WTC11 (cell line): ENCODE measurements around the gene AP1G1. TPM values are rescaled to one million over a fixed set of nuclear protein-coding genes. Genes with fewer than 3 reads are reported as not detected.

Source experiments
- ATAC-seq: fragments of 200-7000 bp; cut with Tn5 transposase; 2 replicates; pipeline ENCODE4 v1.10.0; 2021; ENCODE audit warnings: mild to moderate bottlenecking, moderate library complexity
- CTCF ChIA-PET: fragments of 300-600 bp; sonication (Branson Sonifier 250); formaldehyde crosslinking; loops from one replicate; lab custom pipeline; 2021; ENCODE audit warnings: antibody characterized with exemption; lab: Charles Lee
- POLR2A ChIA-PET: fragments of 350-600 bp; sonication (Branson Sonifier 250); formaldehyde crosslinking; loops from one replicate; lab custom pipeline; 2021; ENCODE audit warnings: antibody characterized with exemption; lab: Charles Lee
- DNase-seq: peaks from one replicate; pipeline ENCODE4 v3.0.0; 2021; ENCODE audit warnings: low spot score
- H3K27ac Mint-ChIP-seq: 2 replicates; pipeline ENCODE4 v1.8.0; 2021; ENCODE audit warnings: mixed read lengths
- H3K27me3 Mint-ChIP-seq: 2 replicates; pipeline ENCODE4 v1.8.0; 2021; ENCODE audit warnings: low read depth, mild to moderate bottlenecking, moderate library complexity, mixed read lengths
- H3K36me3 Mint-ChIP-seq: 2 replicates; pipeline ENCODE4 v1.8.0; 2021; ENCODE audit warnings: mixed read lengths
- H3K4me1 Mint-ChIP-seq: 2 replicates; pipeline ENCODE4 v1.8.0; 2022; ENCODE audit warnings: mixed read lengths
- H3K4me3 Mint-ChIP-seq: 2 replicates; pipeline ENCODE4 v1.8.0; 2021; ENCODE audit warnings: mild to moderate bottlenecking, moderate library complexity, mixed read lengths
- H3K9me3 Mint-ChIP-seq: 2 replicates; pipeline ENCODE4 v1.8.0; 2021; ENCODE audit warnings: mixed read lengths
- ATF1 ChIP-seq: sonication (generic); formaldehyde crosslinking; IDR thresholded peaks from 2 replicates; pipeline ENCODE4 v1.8.1; 2023; ENCODE audit warnings: mild to moderate bottlenecking, moderate library complexity, missing genetic modification reagents
- CBFB ChIP-seq: sonication (generic); formaldehyde crosslinking; IDR thresholded peaks from 2 replicates; pipeline ENCODE4 v1.8.1; 2022; ENCODE audit warnings: mild to moderate bottlenecking, low read depth, missing genetic modification reagents
- ELF4 ChIP-seq: sonication (generic); formaldehyde crosslinking; IDR thresholded peaks from 2 replicates; pipeline ENCODE4 v1.8.1; 2022; ENCODE audit warnings: low read depth, mild to moderate bottlenecking, moderate library complexity, missing genetic modification reagents
- GRHL2 ChIP-seq: fragments of 250-450 bp; sonication (Bioruptor Pico); IDR thresholded peaks from 2 replicates; pipeline ENCODE4 v1.8.0; 2022; ENCODE audit warnings: mild to moderate bottlenecking, moderate library complexity; ENCODE audit not compliant: insufficient replicate concordance, severe bottlenecking
- IRF2 ChIP-seq: sonication (generic); formaldehyde crosslinking; IDR thresholded peaks from 2 replicates; pipeline ENCODE4 v1.8.0; 2022; ENCODE audit warnings: low read depth, missing genetic modification reagents, borderline replicate concordance
- MYBL2 ChIP-seq: sonication (generic); formaldehyde crosslinking; IDR thresholded peaks from 2 replicates; pipeline ENCODE4 v1.8.1; 2023; ENCODE audit warnings: mild to moderate bottlenecking, moderate library complexity, missing genetic modification reagents
- NR3C1 ChIP-seq: sonication (generic); formaldehyde crosslinking; conservative IDR thresholded peaks from 2 replicates; pipeline ENCODE4 v1.8.1; 2023; ENCODE audit warnings: low read depth, mild to moderate bottlenecking, missing genetic modification reagents
- ZNF425 ChIP-seq: fragments of 250-450 bp; sonication (Bioruptor Pico); conservative IDR thresholded peaks from 2 replicates; pipeline ENCODE4 v1.9.0; 2021; ENCODE audit warnings: mild to moderate bottlenecking
- total RNA-seq: library from RNA; stranded (reverse); gene quantifications from 3 replicates; pipeline ENCODE4 v1.2.3, GENCODE V29; 2021
- TF ChIP-seq, protein P1 (sequence below): sonication (generic); formaldehyde crosslinking; IDR thresholded peaks from 2 replicates; pipeline ENCODE4 v1.8.1; 2023; ENCODE audit warnings: mild to moderate bottlenecking, missing genetic modification reagents, moderate library complexity
- TF ChIP-seq, protein P2 (sequence below): sonication (generic); formaldehyde crosslinking; IDR thresholded peaks from 2 replicates; pipeline ENCODE4 v1.8.1; 2022; ENCODE audit warnings: missing genetic modification reagents, borderline replicate concordance
- TF ChIP-seq, protein P3 (sequence below): fragments of 250-450 bp; sonication (Bioruptor Pico); IDR thresholded peaks from 2 replicates; pipeline ENCODE4 v1.8.0; 2021; ENCODE audit warnings: mild to moderate bottlenecking
- TF ChIP-seq, protein P4 (sequence below): sonication (generic); formaldehyde crosslinking; IDR thresholded peaks from 2 replicates; pipeline ENCODE4 v1.8.1; 2023; ENCODE audit warnings: mild to moderate bottlenecking, missing genetic modification reagents
- TF ChIP-seq, protein P5 (sequence below): sonication (generic); formaldehyde crosslinking; conservative IDR thresholded peaks from 2 replicates; pipeline ENCODE4 v1.8.1; 2022; ENCODE audit warnings: mild to moderate bottlenecking, missing genetic modification reagents
- TF ChIP-seq, protein P6 (sequence below): fragments of 250-450 bp; sonication (Bioruptor Pico); IDR thresholded peaks from 2 replicates; pipeline ENCODE4 v2.1.2; 2022; ENCODE audit warnings: mild to moderate bottlenecking, moderate library complexity
- TF ChIP-seq, protein P7 (sequence below): sonication (generic); formaldehyde crosslinking; IDR thresholded peaks from 2 replicates; pipeline ENCODE4 v1.8.1; 2022; ENCODE audit warnings: mild to moderate bottlenecking, missing genetic modification reagents, moderate library complexity, borderline replicate concordance
- TF ChIP-seq, protein P8 (sequence below): sonication (generic); formaldehyde crosslinking; IDR thresholded peaks from 2 replicates; pipeline ENCODE4 v1.8.0; 2022; ENCODE audit warnings: missing genetic modification reagents

Gene AP1G1
- total RNA-seq, 1 experiment from 2014 or later = 72.4 TPM

DNA sequence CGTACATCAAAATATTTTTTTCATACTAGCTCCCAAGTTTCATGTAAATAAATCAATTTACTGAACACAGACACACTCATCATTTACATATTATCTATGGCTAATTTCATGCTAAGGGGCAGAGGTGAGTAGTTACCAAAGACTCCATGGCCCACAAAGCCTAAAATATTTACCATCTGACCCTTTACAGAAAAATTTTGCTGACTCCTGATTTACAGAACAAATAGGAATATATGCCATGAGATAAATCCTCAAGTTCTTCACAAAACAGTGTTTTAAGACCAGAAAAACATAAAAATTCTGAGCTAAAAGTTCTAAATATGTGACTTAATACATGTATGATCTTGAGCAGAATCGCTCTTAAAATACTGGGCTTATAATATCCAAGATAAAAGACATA is 47.5 kb downstream of the AP1G1 start (continued):
- TF ChIP-seq, protein P1, sequence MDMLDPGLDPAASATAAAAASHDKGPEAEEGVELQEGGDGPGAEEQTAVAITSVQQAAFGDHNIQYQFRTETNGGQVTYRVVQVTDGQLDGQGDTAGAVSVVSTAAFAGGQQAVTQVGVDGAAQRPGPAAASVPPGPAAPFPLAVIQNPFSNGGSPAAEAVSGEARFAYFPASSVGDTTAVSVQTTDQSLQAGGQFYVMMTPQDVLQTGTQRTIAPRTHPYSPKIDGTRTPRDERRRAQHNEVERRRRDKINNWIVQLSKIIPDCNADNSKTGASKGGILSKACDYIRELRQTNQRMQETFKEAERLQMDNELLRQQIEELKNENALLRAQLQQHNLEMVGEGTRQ (CRISPR knock-in tag) = no peak
- TF ChIP-seq CBFB (CRISPR knock-in tag) (no peak), ELF4 (CRISPR knock-in tag) (no peak)

DNA sequence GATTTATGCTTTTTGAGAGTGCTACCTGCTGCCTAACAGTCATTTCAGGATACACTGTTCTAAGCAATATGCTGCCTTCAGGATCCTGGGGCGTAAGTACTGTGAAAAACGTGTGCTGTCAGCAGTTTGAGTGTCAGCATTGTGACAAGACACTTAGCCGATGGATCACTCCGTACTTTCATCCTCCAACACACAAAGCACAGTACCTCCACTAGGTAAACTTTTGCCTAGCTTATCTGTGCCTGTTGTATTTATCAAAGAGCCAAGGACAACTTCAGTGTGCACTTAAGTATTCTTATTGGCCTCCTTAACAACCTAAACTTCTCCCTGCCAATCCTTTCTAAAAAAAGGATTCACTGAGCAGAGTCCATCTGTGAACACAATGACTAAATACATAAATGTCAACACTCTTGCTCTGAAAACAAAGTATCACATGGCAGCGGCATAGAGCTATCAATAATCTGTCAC is 50.3 kb downstream of the AP1G1 start:
- Mint-ChIP-seq H3K27me3 (no peaks in the 10 kb centered on the region), H3K4me3 (no peak overlapping the region), H3K9me3 (no peaks in the 10 kb centered on the region), H3K4me1 (no peaks in the 10 kb centered on the region), H3K27ac (no peak overlapping the region), H3K36me3 (peaks cover 65% of the 10 kb centered on the region)
- DNase-seq (no peak), ATAC-seq (no peak)
- TF ChIP-seq IRF2 (CRISPR knock-in tag) (no peak), ATF1 (CRISPR knock-in tag) (no peak), MYBL2 (CRISPR knock-in tag) (no peak), NR3C1 (CRISPR knock-in tag) (no peak), GRHL2 (no peak), ZNF425 (CRISPR knock-in tag) (no peak)
- TF ChIP-seq, protein P2, sequence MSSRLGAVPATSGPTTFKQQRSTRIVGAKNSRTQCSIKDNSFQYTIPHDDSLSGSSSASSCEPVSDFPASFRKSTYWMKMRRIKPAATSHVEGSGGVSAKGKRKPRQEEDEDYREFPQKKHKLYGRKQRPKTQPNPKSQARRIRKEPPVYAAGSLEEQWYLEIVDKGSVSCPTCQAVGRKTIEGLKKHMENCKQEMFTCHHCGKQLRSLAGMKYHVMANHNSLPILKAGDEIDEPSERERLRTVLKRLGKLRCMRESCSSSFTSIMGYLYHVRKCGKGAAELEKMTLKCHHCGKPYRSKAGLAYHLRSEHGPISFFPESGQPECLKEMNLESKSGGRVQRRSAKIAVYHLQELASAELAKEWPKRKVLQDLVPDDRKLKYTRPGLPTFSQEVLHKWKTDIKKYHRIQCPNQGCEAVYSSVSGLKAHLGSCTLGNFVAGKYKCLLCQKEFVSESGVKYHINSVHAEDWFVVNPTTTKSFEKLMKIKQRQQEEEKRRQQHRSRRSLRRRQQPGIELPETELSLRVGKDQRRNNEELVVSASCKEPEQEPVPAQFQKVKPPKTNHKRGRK (CRISPR knock-in tag) = no peak
- TF ChIP-seq, protein P3, sequence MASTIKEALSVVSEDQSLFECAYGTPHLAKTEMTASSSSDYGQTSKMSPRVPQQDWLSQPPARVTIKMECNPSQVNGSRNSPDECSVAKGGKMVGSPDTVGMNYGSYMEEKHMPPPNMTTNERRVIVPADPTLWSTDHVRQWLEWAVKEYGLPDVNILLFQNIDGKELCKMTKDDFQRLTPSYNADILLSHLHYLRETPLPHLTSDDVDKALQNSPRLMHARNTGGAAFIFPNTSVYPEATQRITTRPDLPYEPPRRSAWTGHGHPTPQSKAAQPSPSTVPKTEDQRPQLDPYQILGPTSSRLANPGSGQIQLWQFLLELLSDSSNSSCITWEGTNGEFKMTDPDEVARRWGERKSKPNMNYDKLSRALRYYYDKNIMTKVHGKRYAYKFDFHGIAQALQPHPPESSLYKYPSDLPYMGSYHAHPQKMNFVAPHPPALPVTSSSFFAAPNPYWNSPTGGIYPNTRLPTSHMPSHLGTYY (CRISPR knock-in tag) = no peak
- TF ChIP-seq, protein P4, sequence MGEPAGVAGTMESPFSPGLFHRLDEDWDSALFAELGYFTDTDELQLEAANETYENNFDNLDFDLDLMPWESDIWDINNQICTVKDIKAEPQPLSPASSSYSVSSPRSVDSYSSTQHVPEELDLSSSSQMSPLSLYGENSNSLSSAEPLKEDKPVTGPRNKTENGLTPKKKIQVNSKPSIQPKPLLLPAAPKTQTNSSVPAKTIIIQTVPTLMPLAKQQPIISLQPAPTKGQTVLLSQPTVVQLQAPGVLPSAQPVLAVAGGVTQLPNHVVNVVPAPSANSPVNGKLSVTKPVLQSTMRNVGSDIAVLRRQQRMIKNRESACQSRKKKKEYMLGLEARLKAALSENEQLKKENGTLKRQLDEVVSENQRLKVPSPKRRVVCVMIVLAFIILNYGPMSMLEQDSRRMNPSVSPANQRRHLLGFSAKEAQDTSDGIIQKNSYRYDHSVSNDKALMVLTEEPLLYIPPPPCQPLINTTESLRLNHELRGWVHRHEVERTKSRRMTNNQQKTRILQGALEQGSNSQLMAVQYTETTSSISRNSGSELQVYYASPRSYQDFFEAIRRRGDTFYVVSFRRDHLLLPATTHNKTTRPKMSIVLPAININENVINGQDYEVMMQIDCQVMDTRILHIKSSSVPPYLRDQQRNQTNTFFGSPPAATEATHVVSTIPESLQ (CRISPR knock-in tag) = no peak
- TF ChIP-seq, protein P5, sequence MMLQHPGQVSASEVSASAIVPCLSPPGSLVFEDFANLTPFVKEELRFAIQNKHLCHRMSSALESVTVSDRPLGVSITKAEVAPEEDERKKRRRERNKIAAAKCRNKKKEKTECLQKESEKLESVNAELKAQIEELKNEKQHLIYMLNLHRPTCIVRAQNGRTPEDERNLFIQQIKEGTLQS (CRISPR knock-in tag) = no peak
- TF ChIP-seq, protein P6, sequence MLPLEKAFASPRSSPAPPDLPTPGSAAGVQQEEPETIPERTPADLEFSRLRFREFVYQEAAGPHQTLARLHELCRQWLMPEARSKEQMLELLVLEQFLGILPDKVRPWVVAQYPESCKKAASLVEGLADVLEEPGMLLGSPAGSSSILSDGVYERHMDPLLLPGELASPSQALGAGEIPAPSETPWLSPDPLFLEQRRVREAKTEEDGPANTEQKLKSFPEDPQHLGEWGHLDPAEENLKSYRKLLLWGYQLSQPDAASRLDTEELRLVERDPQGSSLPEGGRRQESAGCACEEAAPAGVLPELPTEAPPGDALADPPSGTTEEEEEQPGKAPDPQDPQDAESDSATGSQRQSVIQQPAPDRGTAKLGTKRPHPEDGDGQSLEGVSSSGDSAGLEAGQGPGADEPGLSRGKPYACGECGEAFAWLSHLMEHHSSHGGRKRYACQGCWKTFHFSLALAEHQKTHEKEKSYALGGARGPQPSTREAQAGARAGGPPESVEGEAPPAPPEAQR (CRISPR knock-in tag) = no peak
- TF ChIP-seq, protein P7, sequence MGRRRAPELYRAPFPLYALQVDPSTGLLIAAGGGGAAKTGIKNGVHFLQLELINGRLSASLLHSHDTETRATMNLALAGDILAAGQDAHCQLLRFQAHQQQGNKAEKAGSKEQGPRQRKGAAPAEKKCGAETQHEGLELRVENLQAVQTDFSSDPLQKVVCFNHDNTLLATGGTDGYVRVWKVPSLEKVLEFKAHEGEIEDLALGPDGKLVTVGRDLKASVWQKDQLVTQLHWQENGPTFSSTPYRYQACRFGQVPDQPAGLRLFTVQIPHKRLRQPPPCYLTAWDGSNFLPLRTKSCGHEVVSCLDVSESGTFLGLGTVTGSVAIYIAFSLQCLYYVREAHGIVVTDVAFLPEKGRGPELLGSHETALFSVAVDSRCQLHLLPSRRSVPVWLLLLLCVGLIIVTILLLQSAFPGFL (CRISPR knock-in tag) = no peak
- TF ChIP-seq, protein P8, sequence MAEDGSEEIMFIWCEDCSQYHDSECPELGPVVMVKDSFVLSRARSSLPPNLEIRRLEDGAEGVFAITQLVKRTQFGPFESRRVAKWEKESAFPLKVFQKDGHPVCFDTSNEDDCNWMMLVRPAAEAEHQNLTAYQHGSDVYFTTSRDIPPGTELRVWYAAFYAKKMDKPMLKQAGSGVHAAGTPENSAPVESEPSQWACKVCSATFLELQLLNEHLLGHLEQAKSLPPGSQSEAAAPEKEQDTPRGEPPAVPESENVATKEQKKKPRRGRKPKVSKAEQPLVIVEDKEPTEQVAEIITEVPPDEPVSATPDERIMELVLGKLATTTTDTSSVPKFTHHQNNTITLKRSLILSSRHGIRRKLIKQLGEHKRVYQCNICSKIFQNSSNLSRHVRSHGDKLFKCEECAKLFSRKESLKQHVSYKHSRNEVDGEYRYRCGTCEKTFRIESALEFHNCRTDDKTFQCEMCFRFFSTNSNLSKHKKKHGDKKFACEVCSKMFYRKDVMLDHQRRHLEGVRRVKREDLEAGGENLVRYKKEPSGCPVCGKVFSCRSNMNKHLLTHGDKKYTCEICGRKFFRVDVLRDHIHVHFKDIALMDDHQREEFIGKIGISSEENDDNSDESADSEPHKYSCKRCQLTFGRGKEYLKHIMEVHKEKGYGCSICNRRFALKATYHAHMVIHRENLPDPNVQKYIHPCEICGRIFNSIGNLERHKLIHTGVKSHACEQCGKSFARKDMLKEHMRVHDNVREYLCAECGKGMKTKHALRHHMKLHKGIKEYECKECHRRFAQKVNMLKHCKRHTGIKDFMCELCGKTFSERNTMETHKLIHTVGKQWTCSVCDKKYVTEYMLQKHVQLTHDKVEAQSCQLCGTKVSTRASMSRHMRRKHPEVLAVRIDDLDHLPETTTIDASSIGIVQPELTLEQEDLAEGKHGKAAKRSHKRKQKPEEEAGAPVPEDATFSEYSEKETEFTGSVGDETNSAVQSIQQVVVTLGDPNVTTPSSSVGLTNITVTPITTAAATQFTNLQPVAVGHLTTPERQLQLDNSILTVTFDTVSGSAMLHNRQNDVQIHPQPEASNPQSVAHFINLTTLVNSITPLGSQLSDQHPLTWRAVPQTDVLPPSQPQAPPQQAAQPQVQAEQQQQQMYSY (CRISPR knock-in tag) = no peak
- POLR2A ChIA-PET = no interaction called here
- CTCF ChIA-PET = no interaction called here
